Type B pancreatic cell (in vitro differentiated cells): ENCODE measurements around the gene NME7. TPM values are rescaled to one million over a fixed set of nuclear protein-coding genes. Genes with fewer than 3 reads are reported as not detected.
"Not testable (repeated sequence)": the region's sequence is repeated elsewhere in the genome, so short reads cannot be mapped to it uniquely, and the experiment has no call there.

Experiments used
- DNase-seq: peaks from one replicate; pipeline ENCODE4 v3.0.0; 2021; ENCODE audit warnings: mixed read lengths; ENCODE audit not compliant: unreplicated experiment; ENCODE audit errors: extremely low spot score
- H3K27ac Mint-ChIP-seq: 2 replicates; pipeline ENCODE4 v1.8.0; 2021; ENCODE audit warnings: mild to moderate bottlenecking, mixed read lengths
- H3K27me3 Mint-ChIP-seq: 2 replicates; pipeline ENCODE4 v1.8.0; 2021; ENCODE audit warnings: mixed read lengths
- H3K36me3 Mint-ChIP-seq: 2 replicates; pipeline ENCODE4 v1.8.0; 2021; ENCODE audit warnings: mixed read lengths
- H3K4me1 Mint-ChIP-seq: one replicate; pipeline ENCODE4 v1.8.0; 2021; ENCODE audit warnings: mixed read lengths; ENCODE audit not compliant: unreplicated experiment
- H3K4me3 Mint-ChIP-seq: 2 replicates; pipeline ENCODE4 v1.8.0; 2021; ENCODE audit warnings: mild to moderate bottlenecking, mixed read lengths
- H3K9me3 Mint-ChIP-seq: 2 replicates; pipeline ENCODE4 v1.8.0; 2021; ENCODE audit warnings: mixed read lengths
- CTCF ChIP-seq: fragments of 200-600 bp; sonication (generic); conservative IDR thresholded peaks from 2 replicates; pipeline ENCODE4 v1.5.0; 2021; ENCODE audit warnings: antibody characterized with exemption, mild to moderate bottlenecking
- total RNA-seq: library from RNA; stranded (reverse); gene quantifications from 2 replicates; pipeline ENCODE4 v1.2.1, GENCODE V29; 2021; ENCODE audit warnings: low replicate concordance

The NME7 gene
- total RNA-seq, 1 donor from 2014 or later = 25.9 TPM

- no peak for TF ChIP-seq CTCF
- no peak overlapping the region for H3K27ac Mint-ChIP-seq
- peaks cover 64% of the 10 kb centered on the region for H3K36me3 Mint-ChIP-seq
- H3K27me3 Mint-ChIP-seq = no peaks in the 10 kb centered on the region
- peaks cover 15% of the 10 kb centered on the region for H3K4me1 Mint-ChIP-seq
- no peak for DNase-seq
- H3K9me3 Mint-ChIP-seq = no peaks in the 10 kb centered on the region
- no peak overlapping the region for H3K4me3 Mint-ChIP-seq
Observed at GRCh38 chr1:169127305-169127704, 240.3 kb downstream of the NME7 start.

- no peak for DNase-seq
- TF ChIP-seq CTCF = no peak
- peaks cover 22% of the 10 kb centered on the region for H3K4me1 Mint-ChIP-seq
- no peaks in the 10 kb centered on the region for H3K27me3 Mint-ChIP-seq
- peaks cover 67% of the 10 kb centered on the region for H3K36me3 Mint-ChIP-seq
- no peak overlapping the region for H3K27ac Mint-ChIP-seq
- no peaks in the 10 kb centered on the region for H3K9me3 Mint-ChIP-seq
- H3K4me3 Mint-ChIP-seq = no peak overlapping the region
Observed at GRCh38 chr1:169126335-169126734, 241.3 kb downstream of the NME7 start.

- H3K27ac Mint-ChIP-seq, DNase-seq, H3K4me3 Mint-ChIP-seq, H3K9me3 Mint-ChIP-seq, H3K27me3 Mint-ChIP-seq: not testable (repeated sequence)
- Mint-ChIP-seq H3K36me3 (peaks cover 64% of the 10 kb centered on the region), H3K4me1 (peaks cover 22% of the 10 kb centered on the region)
Observed at GRCh38 chr1:169125597-169125996, 242.0 kb downstream of the NME7 start.

GRCh38 chr1:169124459-169124858 is 243.1 kb downstream of the NME7 start:
- H3K4me3 Mint-ChIP-seq = peak overlapping the region; percentile 63
- H3K36me3 Mint-ChIP-seq = peaks cover 62% of the 10 kb centered on the region
- no peak for TF ChIP-seq CTCF
- peaks cover 28% of the 10 kb centered on the region for H3K4me1 Mint-ChIP-seq
- H3K27me3 Mint-ChIP-seq = no peaks in the 10 kb centered on the region
- DNase-seq = no peak
- H3K9me3 Mint-ChIP-seq = no peaks in the 10 kb centered on the region
- H3K27ac Mint-ChIP-seq = peak overlapping the region; percentile 48

- Mint-ChIP-seq H3K9me3 (no peaks in the 10 kb centered on the region), H3K27ac (peak overlapping the region; percentile 19), H3K4me1 (peaks cover 36% of the 10 kb centered on the region), H3K27me3 (no peaks in the 10 kb centered on the region), H3K4me3 (no peak overlapping the region), H3K36me3 (peaks cover 55% of the 10 kb centered on the region)
- DNase-seq = no peak
- no peak for TF ChIP-seq CTCF
Observed at GRCh38 chr1:169122976-169123375, 244.6 kb downstream of the NME7 start.

- Mint-ChIP-seq H3K4me1 (peaks cover 50% of the 10 kb centered on the region), H3K9me3 (no peaks in the 10 kb centered on the region), H3K36me3 (peaks cover 59% of the 10 kb centered on the region), H3K27me3 (no peaks in the 10 kb centered on the region), H3K27ac (peak overlapping the region; percentile 79), H3K4me3 (no peak overlapping the region)
- no peak for TF ChIP-seq CTCF
- no peak for DNase-seq
Observed at GRCh38 chr1:169121146-169121923, 246.3 kb downstream of the NME7 start.
